Measurements from ENCODE around the gene ZCCHC4.

Gene ZCCHC4

GRCh38 chr4:25347971-25348370 is 35.4 kb downstream of the ZCCHC4 start:
- no peak for TF ChIP-seq GATA2 (IDR thresholded peaks at IDR 0.05; ENCODE audit: low read depth, low read length)

GRCh38 chr4:25350561-25350960 is 38.0 kb downstream of the ZCCHC4 start:
- no peak for TF ChIP-seq GATA3 (IDR thresholded peaks at IDR 0.05; ENCODE audit: low read depth, low read length)
- TF ChIP-seq GATA2 (IDR thresholded peaks at IDR 0.05; ENCODE audit: low read depth, low read length) = no peak

GRCh38 chr4:25351777-25352416 is 39.3 kb downstream of the ZCCHC4 start:
- TF ChIP-seq GATA2 (IDR thresholded peaks at IDR 0.05; ENCODE audit: low read depth, low read length) (no peak), GATA3 (IDR thresholded peaks at IDR 0.05; ENCODE audit: low read depth, low read length) (no peak)

GRCh38 chr4:25356068-25356467 is 43.5 kb downstream of the ZCCHC4 start:
- no peak for TF ChIP-seq GATA3 (IDR thresholded peaks at IDR 0.05; ENCODE audit: low read depth, low read length)
- TF ChIP-seq GATA2 (IDR thresholded peaks at IDR 0.05; ENCODE audit: low read depth, low read length) = no peak

GRCh38 chr4:25358515-25359275 is 46.1 kb downstream of the ZCCHC4 start:
- TF ChIP-seq GATA3 (IDR thresholded peaks at IDR 0.05; ENCODE audit: low read depth, low read length) (no peak), GATA2 (IDR thresholded peaks at IDR 0.05; ENCODE audit: low read depth, low read length) (no peak)

GRCh38 chr4:25361253-25361652 is 48.7 kb downstream of the ZCCHC4 start:
- TF ChIP-seq GATA3 (IDR thresholded peaks at IDR 0.05; ENCODE audit: low read depth, low read length) (no peak), GATA2 (IDR thresholded peaks at IDR 0.05; ENCODE audit: low read depth, low read length) (no peak)

GRCh38 chr4:25367004-25367621 is 54.5 kb downstream of the ZCCHC4 start:
- TF ChIP-seq GATA2 (IDR thresholded peaks at IDR 0.05; ENCODE audit: low read depth, low read length) (no peak), GATA3 (IDR thresholded peaks at IDR 0.05; ENCODE audit: low read depth, low read length) (no peak)

- TF ChIP-seq GATA3 (IDR thresholded peaks at IDR 0.05; ENCODE audit: low read depth, low read length) (no peak), GATA2 (IDR thresholded peaks at IDR 0.05; ENCODE audit: low read depth, low read length) (no peak)
Measured at GRCh38 chr4:25367877-25368276, 55.3 kb downstream of the ZCCHC4 start.

GRCh38 chr4:25368315-25368714 is 55.7 kb downstream of the ZCCHC4 start:
- TF ChIP-seq GATA3 (IDR thresholded peaks at IDR 0.05; ENCODE audit: low read depth, low read length) (no peak), GATA2 (IDR thresholded peaks at IDR 0.05; ENCODE audit: low read depth, low read length) (no peak)

- no peak for TF ChIP-seq GATA3 (IDR thresholded peaks at IDR 0.05; ENCODE audit: low read depth, low read length)
- TF ChIP-seq GATA2 (IDR thresholded peaks at IDR 0.05; ENCODE audit: low read depth, low read length) = no peak
Measured at GRCh38 chr4:25370242-25370641, 57.7 kb downstream of the ZCCHC4 start.

- TF ChIP-seq GATA3 (IDR thresholded peaks at IDR 0.05; ENCODE audit: low read depth, low read length) = no peak
- TF ChIP-seq GATA2 (IDR thresholded peaks at IDR 0.05; ENCODE audit: low read depth, low read length) = no peak
Measured at GRCh38 chr4:25376754-25377571, 64.4 kb downstream of the ZCCHC4 start, which contains the start of gene ANAPC4. Gene ANAPC4, plus strand, starts transcription at chr4:25377263. Its CDS starts 165 bp downstream, at chr4:25377428.

- TF ChIP-seq GATA2 (IDR thresholded peaks at IDR 0.05; ENCODE audit: low read depth, low read length) (no peak), GATA3 (IDR thresholded peaks at IDR 0.05; ENCODE audit: low read depth, low read length) (no peak)
Measured at GRCh38 chr4:25377572-25378436, 65.2 kb downstream of the ZCCHC4 start.

GRCh38 chr4:25378437-25378743 is 65.8 kb downstream of the ZCCHC4 start:
- TF ChIP-seq GATA3 (IDR thresholded peaks at IDR 0.05; ENCODE audit: low read depth, low read length) = no peak
